K562 (cell line): Measurements from ENCODE around the gene BIN1. TPM values are rescaled to one million over a fixed set of nuclear protein-coding genes. Genes with fewer than 3 reads are reported as not detected.

Experiments used
- CCNT2 ChIP-seq: IDR thresholded peaks from 2 replicates; pipeline ENCODE4 v1.6.1; 2011; ENCODE audit warnings: borderline replicate concordance, low read depth, mild to moderate bottlenecking, moderate library complexity, mixed read lengths, low read length; ENCODE audit not compliant: insufficient read length; ENCODE audit errors: extremely low read depth
- KAT2B ChIP-seq: IDR thresholded peaks from one replicate; pipeline ENCODE4 v1.6.1; 2012; ENCODE audit warnings: low read depth, mild to moderate bottlenecking, control low read depth, inconsistent platforms, low read length, moderate library complexity
- MYBL2 ChIP-seq, 2 experiments: fragments of 450-650 bp in 1 of 2; sonication (generic) in 1 of 2; formaldehyde crosslinking in 1 of 2; IDR thresholded peaks; 2 replicates each; pipeline versions ENCODE4 v1.6.1 to v1.8.1; 2017 to 2022; ENCODE audit warnings: borderline replicate concordance in 1 of 2, inconsistent platforms in 1 of 2, low read depth in 1 of 2, mild to moderate bottlenecking in 1 of 2, missing genetic modification reagents in 1 of 2, moderate library complexity in 1 of 2
- PPARD ChIP-seq: fragments of 250-450 bp; sonication (Bioruptor Pico); IDR thresholded peaks from 2 replicates; pipeline ENCODE4 v1.8.0; 2022; ENCODE audit warnings: inconsistent platforms, mild to moderate bottlenecking, moderate library complexity
- ZNF41 ChIP-seq: fragments of 250-450 bp; sonication (Bioruptor Pico); conservative IDR thresholded peaks from 2 replicates; pipeline ENCODE4 v1.4.0; 2020; ENCODE audit warnings: mild to moderate bottlenecking
- polyA plus RNA-seq, 8 experiments: library from polyadenylated mRNA; depleted of rRNA in 4 of 8; stranded (reverse) in 5 of 8; unstranded in 3 of 8; fragments of >200 nt; fragmentation: Nextera tagmentation in 2 of 8; fragmentation: Illumina TruSeq in 1 of 8; extraction: Ambion mirVana in 2 of 8; extraction: Trizol in 1 of 8; gene quantifications; 2 replicates each; pipeline versions ENCODE4 v1.2.1 to v1.2.3, GENCODE V29; 2011 to 2014; ENCODE audit warnings: inconsistent platforms in 1 of 8, missing spikeins in 1 of 8
- total RNA-seq, 7 experiments: library from RNA; depleted of rRNA in 6 of 7; stranded (reverse); fragments of >200 nt in 6 of 7; fragmentation: Illumina TruSeq in 2 of 7; extraction: Trizol in 2 of 7; gene quantifications; 2 replicates each; pipeline versions ENCODE4 v1.2.1 to v1.2.3, GENCODE V29; 2011 to 2021; ENCODE audit warnings: low replicate concordance in 1 of 7
- TF ChIP-seq, protein P1 (sequence below): fragments of 450-650 bp; formaldehyde crosslinking; conservative IDR thresholded peaks from 2 replicates; pipeline ENCODE4 v1.4.0; 2022; ENCODE audit warnings: mild to moderate bottlenecking, missing genetic modification characterization
- TF ChIP-seq, protein P2 (sequence below): fragments of 450-650 bp; formaldehyde crosslinking; IDR thresholded peaks from 2 replicates; pipeline ENCODE4 v1.4.0; 2020; ENCODE audit warnings: mild to moderate bottlenecking, moderate library complexity
- TF ChIP-seq, protein P3 (sequence below): sonication (generic); formaldehyde crosslinking; IDR thresholded peaks from 2 replicates; pipeline ENCODE4 v1.8.0; 2022; ENCODE audit warnings: mild to moderate bottlenecking, low read depth, missing genetic modification reagents

The BIN1 gene
- total and polyA plus RNA-seq, 9 of the 15 experiments (the other 6 are each of a cell fraction or from before 2014, with no cell fraction given): 0.04 to 2.8 (median 0.79) TPM; not detected in 1

DNA sequence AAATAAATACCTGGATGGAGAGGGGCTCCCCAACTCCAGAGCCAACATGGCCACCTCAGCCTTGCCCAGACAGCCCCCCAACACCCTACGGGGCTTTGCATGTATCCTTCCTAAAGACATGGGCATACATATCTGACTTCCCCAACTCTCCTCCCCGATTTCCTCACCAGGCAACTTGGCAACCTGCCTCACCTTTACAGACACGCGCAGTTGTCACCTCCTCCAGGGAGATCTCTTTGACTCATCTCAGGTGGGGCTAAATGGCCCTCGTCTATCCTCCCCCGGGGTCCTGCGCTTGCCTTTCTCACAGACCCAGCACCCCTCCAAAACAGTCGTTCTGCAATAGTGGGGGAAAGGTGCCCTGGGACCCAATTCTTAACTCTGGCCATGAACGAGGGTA lies 10.6 kb upstream of the BIN1 start (continued):
- TF ChIP-seq, protein P1, sequence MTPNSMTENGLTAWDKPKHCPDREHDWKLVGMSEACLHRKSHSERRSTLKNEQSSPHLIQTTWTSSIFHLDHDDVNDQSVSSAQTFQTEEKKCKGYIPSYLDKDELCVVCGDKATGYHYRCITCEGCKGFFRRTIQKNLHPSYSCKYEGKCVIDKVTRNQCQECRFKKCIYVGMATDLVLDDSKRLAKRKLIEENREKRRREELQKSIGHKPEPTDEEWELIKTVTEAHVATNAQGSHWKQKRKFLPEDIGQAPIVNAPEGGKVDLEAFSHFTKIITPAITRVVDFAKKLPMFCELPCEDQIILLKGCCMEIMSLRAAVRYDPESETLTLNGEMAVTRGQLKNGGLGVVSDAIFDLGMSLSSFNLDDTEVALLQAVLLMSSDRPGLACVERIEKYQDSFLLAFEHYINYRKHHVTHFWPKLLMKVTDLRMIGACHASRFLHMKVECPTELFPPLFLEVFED: no peak
- TF ChIP-seq, protein P2, sequence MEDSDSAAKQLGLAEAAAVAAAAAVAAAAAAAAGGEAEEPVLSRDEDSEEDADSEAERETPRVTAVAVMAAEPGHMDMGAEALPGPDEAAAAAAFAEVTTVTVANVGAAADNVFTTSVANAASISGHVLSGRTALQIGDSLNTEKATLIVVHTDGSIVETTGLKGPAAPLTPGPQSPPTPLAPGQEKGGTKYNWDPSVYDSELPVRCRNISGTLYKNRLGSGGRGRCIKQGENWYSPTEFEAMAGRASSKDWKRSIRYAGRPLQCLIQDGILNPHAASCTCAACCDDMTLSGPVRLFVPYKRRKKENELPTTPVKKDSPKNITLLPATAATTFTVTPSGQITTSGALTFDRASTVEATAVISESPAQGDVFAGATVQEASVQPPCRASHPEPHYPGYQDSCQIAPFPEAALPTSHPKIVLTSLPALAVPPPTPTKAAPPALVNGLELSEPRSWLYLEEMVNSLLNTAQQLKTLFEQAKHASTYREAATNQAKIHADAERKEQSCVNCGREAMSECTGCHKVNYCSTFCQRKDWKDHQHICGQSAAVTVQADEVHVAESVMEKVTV (CRISPR knock-in tag): no peak
- TF ChIP-seq, protein P3, sequence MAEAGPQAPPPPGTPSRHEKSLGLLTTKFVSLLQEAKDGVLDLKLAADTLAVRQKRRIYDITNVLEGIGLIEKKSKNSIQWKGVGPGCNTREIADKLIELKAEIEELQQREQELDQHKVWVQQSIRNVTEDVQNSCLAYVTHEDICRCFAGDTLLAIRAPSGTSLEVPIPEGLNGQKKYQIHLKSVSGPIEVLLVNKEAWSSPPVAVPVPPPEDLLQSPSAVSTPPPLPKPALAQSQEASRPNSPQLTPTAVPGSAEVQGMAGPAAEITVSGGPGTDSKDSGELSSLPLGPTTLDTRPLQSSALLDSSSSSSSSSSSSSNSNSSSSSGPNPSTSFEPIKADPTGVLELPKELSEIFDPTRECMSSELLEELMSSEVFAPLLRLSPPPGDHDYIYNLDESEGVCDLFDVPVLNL: no peak
- TF ChIP-seq MYBL2 (IDR thresholded peaks at IDR 0.05; ENCODE audit: low read depth) (no peak), MYBL2 (CRISPR knock-in tag; IDR thresholded peaks at IDR 0.05; ENCODE audit: borderline replicate concordance) (no peak), PPARD (CRISPR knock-in tag) (no peak), ZNF41 (CRISPR knock-in tag) (no peak), CCNT2 (no peak), KAT2B (no peak)
